Stimulated activated CD4-positive, alpha-beta T cell treated with anti-CD3 and anti-CD28 coated beads, TNF-alpha, amount 100 ng/mL, for 24 hours (primary cell): ENCODE measurements around the gene SYT2.
"Not testable (repeated sequence)": the region's sequence is repeated elsewhere in the genome, so short reads cannot be mapped to it uniquely, and the experiment has no call there.

Experiments used
- DNase-seq, 3 experiments: peaks; one replicate each; pipeline ENCODE4 v3.0.0-alpha.2; 2020; ENCODE audit warnings: low read depth in 3 of 3

SYT2 gene

GRCh38 chr1:202572867-202573266, 137.4 kb downstream of the SYT2 start:
- no peak for DNase-seq

DNA sequence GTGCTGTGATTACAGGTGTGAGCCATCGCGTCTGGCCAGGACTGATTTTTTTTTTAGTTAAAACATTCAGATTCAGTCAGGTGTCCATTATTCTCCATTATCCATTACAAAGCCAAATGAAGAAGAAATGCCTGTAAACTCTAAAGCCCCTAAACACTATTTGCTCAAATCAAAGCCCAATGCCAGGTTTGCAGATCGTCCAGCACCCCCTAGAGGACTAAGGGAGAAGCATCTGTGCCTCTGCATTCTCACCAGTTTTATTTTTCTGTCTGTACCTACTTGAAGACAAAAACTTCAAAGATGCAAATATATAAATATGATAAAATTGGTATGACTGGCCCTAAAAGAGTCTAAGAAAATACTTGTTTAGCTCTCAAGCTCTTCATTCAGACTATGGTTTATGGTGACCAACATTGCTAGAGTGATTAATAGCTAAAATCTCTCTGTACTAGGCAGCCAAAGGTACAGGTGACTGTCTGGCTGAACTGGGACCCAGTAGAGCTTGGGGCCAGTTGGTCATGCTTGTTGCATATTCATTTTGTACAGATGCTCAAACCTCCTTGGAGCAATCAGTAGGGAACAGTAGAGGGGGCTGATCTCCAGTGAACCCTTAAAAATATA, 138.4 kb downstream of the SYT2 start:
- no peak for DNase-seq

GRCh38 chr1:202569393-202570322, 140.6 kb downstream of the SYT2 start:
- DNase-seq = no peak

GRCh38 chr1:202568826-202569225, 141.4 kb downstream of the SYT2 start:
- DNase-seq = no peak

DNA sequence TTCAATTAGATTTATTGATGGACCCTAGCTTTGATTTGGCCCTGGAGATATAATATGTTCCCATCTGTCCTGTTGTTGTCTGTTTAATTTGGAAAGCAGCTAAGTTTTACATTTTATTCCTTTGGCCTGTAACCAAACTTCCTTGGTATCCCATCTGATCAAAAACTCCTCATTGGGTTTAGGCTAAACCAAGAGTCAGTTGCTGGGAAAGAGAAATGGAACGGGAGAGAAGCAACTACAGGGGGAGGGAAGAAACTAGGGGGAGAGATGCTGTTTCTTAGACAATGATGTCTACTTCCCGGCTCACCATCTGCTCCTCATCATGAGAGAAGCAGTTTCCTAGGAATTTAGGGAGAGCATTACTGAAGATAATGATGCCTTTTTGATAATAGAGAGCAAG, 141.8 kb downstream of the SYT2 start:
- DNase-seq = no peak

GRCh38 chr1:202567738-202568137, 142.5 kb downstream of the SYT2 start:
- no peak for DNase-seq

DNA sequence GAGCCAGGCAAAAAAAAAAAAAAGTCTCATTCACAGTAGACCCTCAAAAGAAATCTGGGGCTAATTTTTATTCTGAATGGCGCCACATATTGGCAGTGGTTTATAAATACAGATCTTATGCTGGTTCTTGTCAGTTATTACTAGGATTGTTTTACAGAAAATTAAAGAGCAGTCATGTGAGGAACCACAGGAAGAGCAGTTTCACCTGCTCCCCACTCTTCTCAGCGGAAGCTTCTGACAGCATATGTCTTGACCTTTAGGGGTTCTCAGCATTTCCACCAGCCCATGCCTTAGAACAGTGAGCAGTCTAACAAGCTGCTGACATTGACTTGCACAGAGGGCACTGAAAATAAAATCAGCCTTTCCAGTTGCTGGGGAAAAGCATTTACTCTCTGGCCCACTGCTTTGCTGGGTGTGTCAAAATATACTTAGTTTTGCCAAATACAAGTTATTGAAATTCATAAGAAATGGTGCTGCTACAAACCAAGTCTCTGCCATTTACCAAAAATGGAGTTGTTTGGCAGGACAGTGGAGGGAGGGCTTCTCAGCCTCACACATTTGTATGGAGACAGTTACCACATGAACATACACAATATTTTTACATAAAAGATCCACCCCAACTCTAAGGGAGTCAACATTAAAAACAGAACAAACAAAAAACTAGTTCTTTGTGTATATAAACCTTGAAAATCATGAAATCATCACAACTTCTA, 144.2 kb downstream of the SYT2 start:
- no peak for DNase-seq

- no peak for DNase-seq
Measured at GRCh38 chr1:202564958-202565495, 145.2 kb downstream of the SYT2 start.

DNA sequence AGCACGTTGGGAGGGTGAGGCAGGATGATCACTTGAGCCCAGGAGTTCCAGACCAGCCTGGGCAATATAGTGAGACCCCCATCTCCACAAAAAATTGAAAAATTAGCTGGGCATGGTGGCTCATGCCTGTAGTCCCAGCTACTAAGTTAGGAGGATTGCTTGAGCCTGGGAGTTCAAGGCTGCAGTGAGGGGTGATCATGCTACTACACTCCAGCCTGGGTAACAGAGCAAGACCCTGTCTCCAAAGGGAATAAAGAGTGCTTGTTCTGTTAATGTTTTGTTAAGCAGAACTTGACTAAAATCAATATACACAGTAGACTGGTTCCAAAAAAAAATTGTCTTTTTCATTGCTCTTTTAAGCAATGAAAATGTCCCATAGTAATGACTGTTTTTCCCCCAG, 146.4 kb downstream of the SYT2 start:
- DNase-seq = no peak

- no peak for DNase-seq
Measured at GRCh38 chr1:202562444-202563060, 147.7 kb downstream of the SYT2 start.

DNA sequence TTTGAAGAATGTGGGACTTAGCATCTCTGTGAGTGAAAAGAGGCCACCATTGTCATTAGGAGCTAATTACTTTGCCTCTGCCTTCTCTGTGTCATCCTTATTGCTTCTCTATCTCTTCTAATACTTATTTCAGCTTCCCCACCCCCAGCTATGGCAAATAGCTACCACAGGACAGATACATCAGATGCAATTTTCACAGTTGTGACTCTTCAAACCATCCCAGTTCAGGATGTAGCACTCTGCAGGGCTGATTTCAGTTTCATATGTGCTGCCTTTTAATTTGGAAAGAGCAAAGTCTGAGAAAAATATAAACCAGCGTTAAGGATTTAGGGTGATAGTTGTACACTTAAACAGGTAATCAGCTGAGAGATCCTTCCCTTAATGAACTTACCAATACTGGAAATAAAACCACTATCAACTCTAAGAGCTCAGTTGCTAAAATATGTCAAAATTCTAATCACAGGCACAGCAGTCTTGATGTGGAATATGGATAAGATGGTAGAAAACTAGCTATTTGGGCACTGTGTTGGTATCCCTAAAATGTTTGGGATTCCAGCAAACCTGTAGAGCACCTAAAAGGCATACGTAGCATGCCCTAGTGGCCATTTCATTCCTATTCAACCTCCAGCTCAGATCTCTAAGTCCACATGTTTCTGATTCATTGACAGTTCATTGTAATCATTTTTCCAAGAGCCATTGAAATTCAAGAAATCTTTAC, 148.4 kb downstream of the SYT2 start:
- no peak for DNase-seq

GRCh38 chr1:202561240-202561639, 149.0 kb downstream of the SYT2 start:
- no peak for DNase-seq

- not testable (repeated sequence) for DNase-seq
Measured at GRCh38 chr1:202557662-202558061, 152.6 kb downstream of the SYT2 start.

GRCh38 chr1:202556037-202556436, 154.2 kb downstream of the SYT2 start:
- DNase-seq = not testable (repeated sequence)

DNA sequence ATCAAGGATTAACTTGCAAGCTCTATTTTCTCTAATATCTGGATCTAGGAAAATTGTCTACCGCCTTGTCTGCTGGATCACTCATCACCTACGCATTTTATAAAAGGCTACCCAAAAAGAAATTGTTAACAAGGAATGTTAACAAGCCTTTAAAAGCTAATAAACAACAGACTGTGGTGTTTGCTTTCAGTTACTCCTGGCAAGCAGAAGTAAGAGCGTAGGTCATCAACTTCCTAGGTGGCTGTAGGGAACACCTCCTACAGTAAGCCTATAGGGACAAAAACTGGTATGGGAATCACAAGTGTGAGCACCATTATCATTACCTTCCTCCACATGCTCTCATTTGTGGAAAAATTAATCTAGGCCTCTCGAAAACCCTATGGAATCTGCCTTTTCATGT, 155.6 kb downstream of the SYT2 start:
- DNase-seq = not testable (repeated sequence)

- DNase-seq = no peak
Measured at GRCh38 chr1:202553560-202554038, 156.7 kb downstream of the SYT2 start.

- not testable (repeated sequence) for DNase-seq
Measured at GRCh38 chr1:202553078-202553477, 157.2 kb downstream of the SYT2 start.

DNA sequence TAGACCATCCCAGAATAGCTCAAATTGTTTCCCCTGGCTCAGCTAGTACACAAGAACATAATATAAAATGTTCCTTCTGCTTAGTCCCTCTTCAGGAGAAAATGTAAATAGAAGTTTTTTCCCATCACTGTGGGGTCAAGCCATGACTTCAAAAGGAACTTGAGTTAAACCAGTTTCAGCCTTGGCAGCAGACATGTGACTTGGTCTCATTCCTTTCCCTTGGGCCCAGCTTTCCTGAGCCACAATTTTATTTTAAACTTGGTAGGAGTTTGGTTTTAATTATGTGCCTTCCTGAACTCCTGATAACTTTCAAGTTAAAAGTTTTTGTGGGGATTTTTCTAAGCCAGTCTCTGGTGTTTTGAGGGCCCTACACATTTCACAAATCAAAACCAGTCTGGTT, 157.6 kb downstream of the SYT2 start:
- DNase-seq = not testable (repeated sequence)

DNA sequence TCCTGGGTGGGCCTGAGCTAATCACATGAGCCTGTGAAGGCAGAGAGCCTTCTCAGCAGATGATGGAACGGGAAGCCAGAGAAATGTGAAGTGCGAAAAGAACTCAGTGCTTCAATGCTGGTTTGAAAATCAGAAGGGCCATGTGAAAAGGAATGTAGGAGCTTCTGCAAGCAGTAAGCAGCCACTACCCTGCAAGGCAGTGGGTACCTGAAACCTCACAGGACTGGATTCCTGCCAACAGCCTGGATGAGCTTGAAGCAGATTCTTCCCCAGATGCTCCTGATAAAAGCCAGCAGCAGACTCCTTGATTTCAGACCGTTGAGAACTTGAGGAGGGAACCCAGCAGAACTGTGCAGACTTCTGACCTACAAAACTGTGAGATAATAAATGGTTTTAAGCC, 158.6 kb downstream of the SYT2 start:
- no peak for DNase-seq

DNA sequence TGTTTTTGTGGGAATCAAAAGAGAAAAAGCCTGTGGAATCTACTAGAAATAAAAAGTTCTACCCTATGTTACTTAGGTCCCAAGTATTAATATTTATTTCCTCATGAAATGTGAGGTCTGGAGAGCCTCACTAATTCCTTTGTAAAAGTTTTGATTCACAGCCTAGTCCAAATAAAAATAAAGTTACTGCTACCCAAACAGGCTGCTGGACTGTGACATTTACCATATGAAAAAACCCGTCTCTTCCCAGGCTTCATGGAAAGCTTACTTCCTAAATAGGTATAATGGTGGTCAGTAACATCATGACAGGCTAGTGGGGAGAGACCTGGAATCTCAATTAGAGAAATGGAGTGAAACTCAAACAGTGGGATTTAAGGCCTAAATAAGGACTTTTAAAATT, 160.2 kb downstream of the SYT2 start:
- DNase-seq = not testable (repeated sequence)

DNA sequence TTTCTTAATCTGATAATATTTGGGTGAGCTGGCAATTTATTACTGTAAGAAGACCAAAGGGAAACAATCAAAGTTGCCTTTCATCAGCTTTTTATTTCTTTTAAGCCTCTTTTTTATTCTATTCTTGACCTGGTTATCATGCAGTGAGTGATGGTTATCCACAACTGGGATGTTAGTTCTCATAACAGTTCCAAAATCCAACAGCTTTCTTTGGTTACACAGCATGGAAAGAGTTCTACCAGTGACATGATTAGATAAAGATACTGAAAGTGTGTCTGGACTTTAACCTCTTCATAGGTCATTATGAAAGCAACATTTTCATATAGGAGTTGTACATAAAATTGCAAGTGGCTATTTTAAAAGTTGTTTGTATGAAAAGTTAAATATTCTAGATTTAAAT, 163.0 kb downstream of the SYT2 start:
- DNase-seq = no peak
